Activated CD4-positive, alpha-beta T cell treated with anti-CD3 and anti-CD28 coated beads, Interleukin-2, Interleukin-6, amounts not matched to agents 100 ng/mL and 50 ng/mL, durations not matched to agents 16 hours and 8 hours (primary cell): ENCODE data around the gene COL5A2.

Experiments
- DNase-seq: peaks from one replicate; pipeline ENCODE4 v3.0.0-alpha.2; 2020

Gene COL5A2

GRCh38 chr2:189095101-189095500 is 84.5 kb downstream of the COL5A2 start:
- DNase-seq, result no peak

- DNase-seq, result no peak
Measured at GRCh38 chr2:189092936-189093335, 86.6 kb downstream of the COL5A2 start.

- no peak for DNase-seq
Measured at GRCh38 chr2:189091253-189091652, 88.3 kb downstream of the COL5A2 start.

GRCh38 chr2:189088591-189089205 is 90.9 kb downstream of the COL5A2 start:
- no peak for DNase-seq

GRCh38 chr2:189086710-189087109 is 92.9 kb downstream of the COL5A2 start:
- DNase-seq, result no peak

GRCh38 chr2:189086250-189086649 is 93.3 kb downstream of the COL5A2 start:
- no peak for DNase-seq

- DNase-seq, result no peak
Measured at GRCh38 chr2:189083606-189084005, 96.0 kb downstream of the COL5A2 start.

- no peak for DNase-seq
Measured at GRCh38 chr2:189083106-189083505, 96.5 kb downstream of the COL5A2 start.

- no peak for DNase-seq
Measured at GRCh38 chr2:189082376-189082975, 97.1 kb downstream of the COL5A2 start.

- no peak for DNase-seq
Measured at GRCh38 chr2:189076572-189076971, 103.0 kb downstream of the COL5A2 start.

GRCh38 chr2:189076120-189076519 is 103.4 kb downstream of the COL5A2 start:
- no peak for DNase-seq

GRCh38 chr2:189074506-189074905 is 105.1 kb downstream of the COL5A2 start:
- DNase-seq, result no peak

GRCh38 chr2:189072036-189072435 is 107.5 kb downstream of the COL5A2 start:
- DNase-seq, result no peak

GRCh38 chr2:189069855-189070619 is 109.5 kb downstream of the COL5A2 start:
- DNase-seq, result no peak

- no peak for DNase-seq
Measured at GRCh38 chr2:189066037-189066436, 113.5 kb downstream of the COL5A2 start.

- no peak for DNase-seq
Measured at GRCh38 chr2:189060096-189060642, 119.4 kb downstream of the COL5A2 start.

GRCh38 chr2:189057316-189057715 is 122.2 kb downstream of the COL5A2 start:
- no peak for DNase-seq

- DNase-seq, result no peak
Measured at GRCh38 chr2:189056200-189057106, 123.1 kb downstream of the COL5A2 start.

GRCh38 chr2:189050165-189050712 is 129.3 kb downstream of the COL5A2 start:
- DNase-seq, result no peak

GRCh38 chr2:189049709-189050164 is 129.8 kb downstream of the COL5A2 start:
- DNase-seq, result no peak

- DNase-seq, result no peak
Measured at GRCh38 chr2:189048189-189048588, 131.4 kb downstream of the COL5A2 start.

GRCh38 chr2:189047171-189047888 is 132.2 kb downstream of the COL5A2 start:
- no peak for DNase-seq
